HG02642 (cell line): ENCODE data around the gene GUK1.
A peak's percentile ranks its signal among the peaks of the same experiment; 100 is the strongest.
"Not testable (repeated sequence)": the region's sequence is repeated elsewhere in the genome, so short reads cannot be mapped to it uniquely, and the experiment has no call there.

Experiments
- ATAC-seq: cut with Tn5 transposase; IDR thresholded peaks from one replicate; pipeline ENCODE4 v1.9.1; 2021; ENCODE audit warnings: mild to moderate bottlenecking; ENCODE audit not compliant: unreplicated experiment, poor library complexity

The GUK1 gene

DNA sequence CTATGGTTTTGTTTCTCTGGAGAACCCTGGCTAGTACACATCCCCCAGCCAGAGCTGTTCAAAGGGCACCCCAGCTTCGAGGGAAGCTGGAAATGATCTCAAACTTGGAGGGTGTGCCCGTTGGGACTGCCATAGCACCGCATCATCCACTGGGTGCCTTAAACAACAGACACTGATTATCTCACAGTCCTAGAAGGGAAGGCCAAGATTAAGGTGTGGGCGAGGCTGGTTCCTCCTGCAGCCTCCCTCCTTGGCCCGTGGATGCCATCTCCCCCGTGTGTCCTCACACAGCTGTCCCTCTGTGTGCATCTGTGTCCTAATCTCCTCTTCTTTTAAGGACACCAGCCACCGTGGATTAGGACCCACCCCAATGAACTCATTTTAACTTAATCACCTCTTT, 21.3 kb downstream of the GUK1 start:
- no peak for ATAC-seq

DNA sequence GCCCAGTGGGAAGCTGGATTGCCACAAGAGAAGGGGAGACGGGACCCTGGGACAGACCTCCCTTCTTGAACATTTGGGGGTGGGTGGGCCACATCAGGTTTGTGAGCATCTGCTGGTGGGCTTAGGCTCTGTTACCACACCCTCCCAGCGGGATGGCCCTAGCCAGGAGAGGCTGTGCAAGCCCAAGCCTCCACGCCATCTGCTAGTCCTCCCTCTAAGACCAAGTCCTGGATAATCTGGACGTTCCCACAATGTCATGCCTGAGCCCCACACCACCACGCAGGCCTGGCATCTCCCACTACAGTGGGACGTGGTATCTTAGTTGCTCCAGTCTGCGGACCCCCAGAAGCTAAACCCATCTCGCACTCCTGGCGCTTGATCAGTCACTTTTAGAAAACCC, 21.8 kb downstream of the GUK1 start:
- ATAC-seq, result no peak

DNA sequence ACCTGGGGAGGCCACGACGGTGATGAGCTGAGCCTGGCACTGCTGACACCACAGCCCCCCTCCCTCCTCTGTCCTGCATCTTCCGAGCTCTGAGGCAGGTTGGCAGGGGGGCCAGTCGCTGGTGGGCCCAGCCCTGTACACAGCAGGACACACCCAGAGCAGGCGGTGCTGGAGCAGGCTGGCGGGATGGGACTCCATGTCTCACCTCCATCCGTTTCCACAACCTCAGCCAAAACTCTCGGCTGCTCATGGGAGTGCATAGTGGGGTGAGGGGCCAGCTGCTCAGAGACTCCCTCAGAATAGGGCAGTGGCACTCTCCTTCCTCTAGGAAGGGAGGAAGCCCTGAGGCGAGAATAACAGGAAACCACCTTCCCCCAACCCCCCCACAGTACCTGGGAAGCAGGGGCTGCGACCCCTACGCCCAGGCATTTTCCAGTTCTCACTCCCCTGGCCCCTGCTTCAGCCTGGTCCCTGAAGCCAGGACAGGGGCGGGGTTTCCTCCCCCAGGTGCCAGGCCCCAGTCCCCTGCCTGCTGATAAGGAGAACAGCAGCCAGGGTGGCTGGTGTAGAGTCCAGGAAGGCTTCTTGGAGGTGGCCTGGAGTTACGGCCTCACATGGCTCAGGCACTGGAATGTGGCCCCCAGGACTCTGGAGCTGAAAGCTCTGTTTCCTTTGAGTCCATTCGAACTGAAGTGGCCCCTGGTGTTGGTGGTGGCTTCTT, 22.4 kb downstream of the GUK1 start:
- no peak for ATAC-seq

- ATAC-seq, result no peak
Observed at GRCh38 chr1:228163007-228163753, 23.1 kb downstream of the GUK1 start.

DNA sequence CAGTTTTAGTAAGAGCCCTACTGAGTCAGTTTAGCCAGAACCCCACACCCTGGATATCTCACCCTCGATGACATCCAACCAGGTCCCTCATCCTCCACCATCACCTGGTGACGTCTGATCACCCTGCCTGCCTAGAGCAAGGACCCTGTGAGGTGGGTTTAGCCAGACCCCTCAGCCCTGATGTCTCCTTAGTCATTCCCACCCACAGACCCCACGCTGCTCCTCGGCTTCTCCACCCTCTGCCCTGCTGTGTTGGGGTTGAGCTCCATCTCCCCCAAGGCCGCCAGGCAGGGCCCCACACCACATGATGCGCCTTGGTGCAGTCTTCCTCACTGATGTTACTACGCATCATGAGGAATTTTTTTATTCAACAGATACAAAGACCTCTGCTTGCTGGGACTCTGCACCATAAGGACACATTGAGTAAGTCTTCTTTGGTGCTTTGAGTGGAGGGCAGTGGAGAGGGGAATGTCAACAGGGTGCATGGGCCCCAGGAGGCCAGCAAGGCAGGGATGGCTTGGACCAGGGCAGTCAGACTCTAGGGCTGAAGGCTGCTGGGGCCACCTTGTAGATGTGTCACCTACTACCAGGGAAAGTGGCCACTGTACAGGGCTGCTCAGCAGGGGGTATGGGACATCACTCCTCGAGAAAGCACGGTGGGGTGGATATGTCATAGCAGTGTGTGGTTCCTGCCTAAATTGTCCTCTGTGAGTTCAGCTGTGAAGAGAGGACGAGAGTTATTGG, 23.9 kb downstream of the GUK1 start:
- ATAC-seq, result no peak

- ATAC-seq, result no peak
Observed at GRCh38 chr1:228164561-228165371, 24.7 kb downstream of the GUK1 start.

DNA sequence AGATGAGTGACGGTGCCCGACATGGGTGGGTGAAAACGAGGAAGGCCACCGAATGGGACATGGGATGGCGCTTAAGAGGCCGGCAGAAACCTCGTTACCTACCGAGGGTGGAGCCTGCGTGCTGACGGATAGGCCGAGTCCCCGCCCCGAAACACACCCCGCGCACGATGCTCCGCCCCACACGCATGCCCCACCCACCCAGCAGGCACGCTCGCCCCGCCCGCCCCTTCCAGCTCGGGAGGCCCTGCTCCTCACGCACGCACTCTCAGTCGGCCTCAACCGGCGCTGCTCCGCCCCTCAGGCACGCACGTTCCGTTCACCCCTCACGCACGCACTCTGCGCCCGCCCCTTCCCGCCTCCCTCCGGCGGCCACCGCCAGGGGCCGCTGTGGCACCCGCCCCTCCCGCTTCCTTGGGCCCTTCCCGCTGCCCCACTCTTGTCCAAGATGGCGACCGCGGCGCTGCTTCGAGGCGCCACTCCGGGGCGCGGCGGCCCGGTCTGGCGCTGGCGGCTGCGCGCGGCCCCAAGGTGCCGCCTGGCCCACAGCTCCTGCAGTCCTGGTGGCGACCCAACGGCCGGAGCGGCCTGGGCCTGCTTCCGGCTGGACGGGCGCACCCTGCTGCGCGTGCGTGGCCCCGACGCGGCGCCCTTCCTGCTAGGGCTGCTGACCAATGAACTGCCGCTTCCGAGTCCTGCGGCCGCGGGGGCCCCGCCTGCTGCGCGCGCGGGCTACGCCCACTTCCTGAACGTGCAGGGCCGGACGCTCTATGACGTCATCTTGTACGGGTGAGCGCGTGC, 25.5 kb downstream of the GUK1 start, which contains the start of gene IBA57:
IBA57 (plus strand) TSS at position 433 of the 798 bp plus-strand sequence; CDS start at position 446, 13 bp downstream.
- peak; percentile 85 for ATAC-seq

DNA sequence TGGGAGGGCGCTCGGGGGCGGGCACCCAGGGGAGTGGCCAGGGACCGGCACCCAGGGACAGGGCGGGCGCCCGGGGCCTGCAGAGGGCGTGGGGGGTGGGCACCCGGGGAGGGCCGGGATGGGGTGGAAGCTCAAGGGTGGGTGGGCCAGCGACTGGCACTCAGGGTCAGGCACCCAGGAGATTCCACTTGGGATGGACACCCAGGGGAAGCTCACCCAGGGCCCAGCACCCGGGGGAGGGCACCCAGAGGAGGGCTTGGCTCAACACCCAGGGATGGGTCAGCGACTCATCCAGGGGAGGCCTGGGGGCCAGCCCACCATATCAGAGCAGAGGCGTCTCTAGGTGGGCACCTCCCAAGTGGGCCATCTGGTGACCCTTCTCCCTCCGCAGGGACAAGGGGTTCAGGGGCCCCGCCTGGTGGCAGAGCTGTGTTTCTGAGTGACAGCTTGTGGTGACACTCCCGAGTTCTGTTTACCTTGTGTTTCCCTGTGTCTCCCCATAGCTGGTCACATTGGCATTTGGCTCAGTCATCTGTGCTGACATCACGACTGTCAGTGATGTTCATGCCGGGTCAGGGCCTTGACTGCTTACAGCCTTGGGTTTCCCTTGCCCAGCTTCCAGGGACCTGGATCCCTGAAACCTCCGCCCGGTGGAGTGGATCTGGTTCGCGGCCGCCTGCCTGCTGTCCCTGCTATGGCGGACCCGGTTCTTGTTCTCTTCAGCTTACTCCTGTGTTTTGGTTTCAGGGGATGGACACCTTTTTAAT, 26.3 kb downstream of the GUK1 start:
- ATAC-seq, result peak; percentile 14

DNA sequence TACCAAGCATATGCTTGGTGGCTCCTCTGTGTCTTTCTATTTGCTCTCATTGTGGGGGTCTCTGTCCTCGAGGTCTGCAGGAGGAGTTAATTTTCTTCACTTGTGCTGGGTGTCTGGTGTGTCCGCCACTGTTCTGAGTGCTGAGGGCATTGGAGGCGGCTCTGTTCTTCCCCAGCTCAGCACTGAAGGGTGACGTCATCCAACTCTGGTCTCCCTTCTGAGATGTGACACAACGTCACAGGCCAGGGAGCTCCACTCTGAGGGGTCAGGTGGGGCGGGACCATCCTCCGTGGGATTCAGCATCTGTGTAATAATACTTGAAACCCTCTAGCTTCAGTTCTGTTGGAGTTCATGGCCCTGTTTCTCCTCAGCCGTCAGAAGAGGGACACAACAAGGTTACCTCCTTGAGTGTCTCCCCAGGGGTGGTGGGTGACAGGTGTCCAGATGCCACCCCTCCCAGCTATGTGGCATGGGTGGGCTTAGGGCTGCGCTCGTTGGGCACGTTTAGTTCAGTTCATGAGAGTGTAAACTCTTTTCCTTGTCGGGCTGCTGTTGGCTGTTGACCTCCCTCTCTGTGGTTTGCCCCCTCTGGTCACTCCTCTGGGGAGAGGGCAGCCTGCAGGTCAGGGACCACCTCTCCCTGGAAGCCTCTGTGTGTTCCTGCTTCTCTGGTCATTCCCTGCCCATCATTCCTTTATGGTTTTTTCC, 28.6 kb downstream of the GUK1 start:
- no peak for ATAC-seq

- ATAC-seq, result no peak
Observed at GRCh38 chr1:228169345-228169744, 29.3 kb downstream of the GUK1 start.

GRCh38 chr1:228170666-228171065, 30.6 kb downstream of the GUK1 start:
- no peak for ATAC-seq

GRCh38 chr1:228171221-228171891, 31.3 kb downstream of the GUK1 start:
- no peak for ATAC-seq

DNA sequence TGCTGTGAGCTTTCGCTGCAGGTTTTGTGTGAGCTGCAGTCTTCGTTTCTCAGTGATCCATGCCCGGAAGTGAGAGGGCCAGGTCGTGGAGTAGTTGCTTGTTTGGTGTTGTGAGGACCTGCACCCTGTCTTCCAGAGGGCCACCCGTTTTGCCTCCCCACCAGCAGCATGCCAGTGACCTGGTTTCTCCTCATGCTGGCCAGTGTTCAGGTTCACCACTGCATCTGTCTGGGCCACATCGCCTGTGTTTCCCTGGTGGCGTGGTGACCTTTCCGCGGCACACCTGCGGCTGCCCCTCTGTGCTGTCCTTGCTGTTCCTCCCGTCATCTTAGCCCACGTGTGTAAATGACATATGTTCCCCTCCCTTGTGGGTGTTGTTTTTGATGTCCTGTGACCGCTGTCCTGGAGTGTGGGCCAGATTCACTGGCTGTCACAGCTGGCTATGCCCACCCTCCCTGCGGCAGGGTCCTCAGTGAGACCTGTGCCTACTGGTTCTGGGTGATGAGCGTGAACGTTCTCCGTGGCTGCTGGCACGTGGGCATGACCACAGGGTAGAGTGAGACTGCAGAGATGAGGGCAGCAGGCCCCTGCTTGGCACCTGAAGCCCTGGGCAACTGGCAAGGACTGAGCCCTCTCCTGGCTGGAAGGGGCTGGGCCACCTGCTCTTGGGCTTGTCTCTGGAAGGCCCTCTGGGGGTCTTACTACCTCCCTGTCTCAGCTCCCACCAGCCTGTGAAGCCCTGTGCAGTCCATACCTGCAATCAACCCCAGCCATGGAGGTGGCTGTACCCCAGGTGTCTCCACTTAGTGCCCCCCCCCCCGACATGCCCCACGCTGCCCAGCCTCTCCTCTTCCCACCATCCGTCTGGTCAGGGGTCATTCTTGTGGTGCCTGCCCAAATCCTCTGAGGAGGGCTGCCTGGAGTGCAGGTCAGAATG, 32.8 kb downstream of the GUK1 start:
- ATAC-seq, result no peak

- ATAC-seq, result not testable (repeated sequence)
Observed at GRCh38 chr1:228173528-228174481, 33.7 kb downstream of the GUK1 start.
